Activated CD8-positive, alpha-beta memory T cell treated with anti-CD3 and anti-CD28 coated beads, Interleukin-2, amount 10 ng/mL, durations not matched to agents 7 days and 5 days (primary cell): ENCODE measurements around the gene SLC25A13. TPM values are rescaled to one million over a fixed set of nuclear protein-coding genes. Genes with fewer than 3 reads are reported as not detected.

Experiments used
- ATAC-seq: fragments of 150-1000 bp; cut with Tn5 transposase; one replicate; pipeline ENCODE4 v1.10.0; 2021; ENCODE audit warnings: moderate library complexity
- CTCF ChIA-PET: fragments of 350-600 bp; sonication (Branson Sonifier 250); formaldehyde crosslinking; loops from one replicate; lab custom pipeline; 2021; ENCODE audit warnings: antibody characterized with exemption; lab: Charles Lee
- DNase-seq: peaks from one replicate; pipeline ENCODE4 v3.0.0-alpha.2; 2020
- H3K27ac Mint-ChIP-seq: one replicate; pipeline ENCODE4 v1.8.0; 2021; ENCODE audit warnings: mild to moderate bottlenecking, mixed read lengths
- H3K27me3 Mint-ChIP-seq: one replicate; pipeline ENCODE4 v1.8.0; 2021; ENCODE audit warnings: mixed read lengths
- H3K36me3 Mint-ChIP-seq: one replicate; pipeline ENCODE4 v1.8.0; 2021; ENCODE audit warnings: mild to moderate bottlenecking, mixed read lengths
- H3K4me1 Mint-ChIP-seq: one replicate; pipeline ENCODE4 v1.8.0; 2021; ENCODE audit warnings: mixed read lengths
- H3K4me3 Mint-ChIP-seq: one replicate; pipeline ENCODE4 v1.8.0; 2021; ENCODE audit warnings: mild to moderate bottlenecking, moderate library complexity, mixed read lengths
- H3K9me3 Mint-ChIP-seq: one replicate; pipeline ENCODE4 v1.8.0; 2022; ENCODE audit warnings: low read depth, mixed read lengths
- total RNA-seq, 2 experiments: library from RNA; stranded (reverse); gene quantifications; one replicate each; pipeline ENCODE4 v1.2.3, GENCODE V29; 2021

SLC25A13 gene
- total RNA-seq, 2 experiments from 2014 or later: 7.9 to 10.4 TPM

GRCh38 chr7:96188591-96188991, 133.3 kb downstream of the SLC25A13 start:
- no peak overlapping the region for H3K27ac Mint-ChIP-seq
- no peaks in the 10 kb centered on the region for H3K9me3 Mint-ChIP-seq
- peaks cover 12% of the 10 kb centered on the region for H3K36me3 Mint-ChIP-seq
- DNase-seq (no peak), ATAC-seq (no peak)
- no peaks in the 10 kb centered on the region for H3K27me3 Mint-ChIP-seq
- H3K4me1 Mint-ChIP-seq: no peaks in the 10 kb centered on the region
- CTCF ChIA-PET: no interaction called here
- no peak overlapping the region for H3K4me3 Mint-ChIP-seq

GRCh38 chr7:96188174-96188581, 133.7 kb downstream of the SLC25A13 start:
- Mint-ChIP-seq H3K36me3 (peaks cover 12% of the 10 kb centered on the region), H3K9me3 (no peaks in the 10 kb centered on the region), H3K27me3 (no peaks in the 10 kb centered on the region), H3K4me1 (no peaks in the 10 kb centered on the region), H3K27ac (no peak overlapping the region), H3K4me3 (no peak overlapping the region)
- no peak for ATAC-seq
- DNase-seq: no peak
- CTCF ChIA-PET: no interaction called here

- Mint-ChIP-seq H3K9me3 (no peaks in the 10 kb centered on the region), H3K27ac (no peak overlapping the region), H3K4me1 (no peaks in the 10 kb centered on the region), H3K27me3 (no peaks in the 10 kb centered on the region), H3K36me3 (peaks cover 12% of the 10 kb centered on the region), H3K4me3 (no peak overlapping the region)
- no peak for DNase-seq
- CTCF ChIA-PET: no interaction called here
- no peak for ATAC-seq
Observed at GRCh38 chr7:96187735-96188134, 134.2 kb downstream of the SLC25A13 start.

GRCh38 chr7:96184783-96185182, 137.1 kb downstream of the SLC25A13 start:
- no peak for ATAC-seq
- no peaks in the 10 kb centered on the region for H3K4me1 Mint-ChIP-seq
- DNase-seq: no peak
- H3K27me3 Mint-ChIP-seq: no peaks in the 10 kb centered on the region
- H3K4me3 Mint-ChIP-seq: no peak overlapping the region
- H3K27ac Mint-ChIP-seq: no peak overlapping the region
- peaks cover 5% of the 10 kb centered on the region for H3K36me3 Mint-ChIP-seq
- H3K9me3 Mint-ChIP-seq: no peaks in the 10 kb centered on the region
- CTCF ChIA-PET: no interaction called here

DNA sequence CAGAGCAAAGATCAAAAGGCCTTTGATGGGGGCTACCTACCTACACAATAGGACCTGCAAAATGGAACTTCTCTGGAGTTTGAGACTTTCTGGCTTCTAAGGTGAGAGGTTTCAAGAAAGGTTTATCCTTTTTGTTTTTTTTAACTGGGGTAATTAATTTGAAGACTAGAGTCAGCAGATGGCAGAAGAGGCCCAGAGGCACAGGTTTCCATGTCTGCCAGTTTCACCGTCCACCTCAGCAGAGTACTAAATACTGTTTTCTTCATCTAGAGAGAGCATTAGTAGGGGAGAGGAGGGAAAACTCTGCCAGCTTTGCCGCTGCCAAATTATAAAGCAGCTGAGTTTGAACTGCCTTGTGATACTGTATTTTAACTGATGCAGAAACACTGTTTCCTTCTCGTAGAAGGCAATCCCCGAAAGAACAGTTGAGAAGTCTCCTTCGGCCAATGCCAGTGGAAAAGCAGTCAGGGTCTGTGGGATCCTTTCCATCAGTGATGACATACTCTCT, 138.7 kb downstream of the SLC25A13 start:
- no peak overlapping the region for H3K27ac Mint-ChIP-seq
- CTCF ChIA-PET: no interaction called here
- no peaks in the 10 kb centered on the region for H3K27me3 Mint-ChIP-seq
- peaks cover 2% of the 10 kb centered on the region for H3K36me3 Mint-ChIP-seq
- no peaks in the 10 kb centered on the region for H3K9me3 Mint-ChIP-seq
- DNase-seq (no peak), ATAC-seq (no peak)
- no peak overlapping the region for H3K4me3 Mint-ChIP-seq
- no peaks in the 10 kb centered on the region for H3K4me1 Mint-ChIP-seq

GRCh38 chr7:96182424-96183158, 139.3 kb downstream of the SLC25A13 start:
- peaks cover 2% of the 10 kb centered on the region for H3K36me3 Mint-ChIP-seq
- H3K27me3 Mint-ChIP-seq: no peaks in the 10 kb centered on the region
- no peaks in the 10 kb centered on the region for H3K4me1 Mint-ChIP-seq
- ATAC-seq: no peak
- DNase-seq: no peak
- H3K4me3 Mint-ChIP-seq: no peak overlapping the region
- H3K9me3 Mint-ChIP-seq: no peaks in the 10 kb centered on the region
- H3K27ac Mint-ChIP-seq: no peak overlapping the region
- CTCF ChIA-PET: no interaction called here

DNA sequence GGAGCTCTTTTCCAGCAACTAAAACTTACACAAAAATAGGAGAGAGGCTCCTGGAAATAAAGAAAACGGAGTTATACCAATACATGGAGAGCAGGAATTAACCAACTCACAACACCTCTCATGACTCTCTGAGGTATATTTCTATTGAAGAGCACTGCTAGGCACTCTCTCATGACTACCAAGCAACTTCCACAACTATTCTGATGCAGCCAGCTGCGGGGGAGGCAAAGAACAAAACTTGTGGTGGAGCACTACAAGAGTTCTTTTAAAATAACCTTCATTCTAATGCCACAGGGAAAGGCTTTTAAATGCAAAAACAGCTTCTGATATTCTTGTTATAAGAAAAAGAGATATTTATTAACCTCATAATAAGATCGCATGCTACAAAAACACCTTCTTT, 140.7 kb downstream of the SLC25A13 start:
- CTCF ChIA-PET: no interaction called here
- peaks cover 2% of the 10 kb centered on the region for H3K36me3 Mint-ChIP-seq
- DNase-seq (no peak), ATAC-seq (no peak)
- H3K4me1 Mint-ChIP-seq: no peaks in the 10 kb centered on the region
- H3K4me3 Mint-ChIP-seq: no peak overlapping the region
- H3K9me3 Mint-ChIP-seq: no peaks in the 10 kb centered on the region
- no peaks in the 10 kb centered on the region for H3K27me3 Mint-ChIP-seq
- H3K27ac Mint-ChIP-seq: no peak overlapping the region

GRCh38 chr7:96179837-96180236, 142.1 kb downstream of the SLC25A13 start:
- ATAC-seq: no peak
- Mint-ChIP-seq H3K9me3 (no peaks in the 10 kb centered on the region), H3K4me3 (no peak overlapping the region), H3K27me3 (no peaks in the 10 kb centered on the region), H3K36me3 (peaks cover 2% of the 10 kb centered on the region), H3K27ac (no peak overlapping the region), H3K4me1 (no peaks in the 10 kb centered on the region)
- DNase-seq: no peak
- CTCF ChIA-PET: no interaction called here

DNA sequence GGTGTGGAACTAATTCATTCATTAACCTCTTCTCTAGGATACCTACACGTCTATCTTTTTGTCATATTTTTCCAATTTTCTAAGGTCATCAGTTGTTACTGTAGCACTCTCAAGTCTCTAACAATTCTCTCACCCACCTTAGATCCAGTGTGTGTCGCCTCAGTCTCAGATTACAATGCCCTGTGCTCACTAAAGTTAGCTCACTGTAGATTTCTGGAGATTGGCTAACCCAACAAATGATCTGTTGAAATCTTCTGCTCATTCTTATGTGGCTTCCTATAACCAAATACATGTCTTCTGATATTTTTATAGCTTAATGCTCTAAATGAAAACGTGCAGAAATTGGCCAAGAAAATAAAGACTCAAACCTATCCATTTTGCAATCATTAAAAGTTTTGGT, 142.6 kb downstream of the SLC25A13 start:
- no peak for ATAC-seq
- CTCF ChIA-PET: no interaction called here
- H3K27me3 Mint-ChIP-seq: no peaks in the 10 kb centered on the region
- H3K27ac Mint-ChIP-seq: no peak overlapping the region
- no peak overlapping the region for H3K4me3 Mint-ChIP-seq
- H3K36me3 Mint-ChIP-seq: peaks cover 2% of the 10 kb centered on the region
- H3K9me3 Mint-ChIP-seq: no peaks in the 10 kb centered on the region
- H3K4me1 Mint-ChIP-seq: no peaks in the 10 kb centered on the region
- no peak for DNase-seq

DNA sequence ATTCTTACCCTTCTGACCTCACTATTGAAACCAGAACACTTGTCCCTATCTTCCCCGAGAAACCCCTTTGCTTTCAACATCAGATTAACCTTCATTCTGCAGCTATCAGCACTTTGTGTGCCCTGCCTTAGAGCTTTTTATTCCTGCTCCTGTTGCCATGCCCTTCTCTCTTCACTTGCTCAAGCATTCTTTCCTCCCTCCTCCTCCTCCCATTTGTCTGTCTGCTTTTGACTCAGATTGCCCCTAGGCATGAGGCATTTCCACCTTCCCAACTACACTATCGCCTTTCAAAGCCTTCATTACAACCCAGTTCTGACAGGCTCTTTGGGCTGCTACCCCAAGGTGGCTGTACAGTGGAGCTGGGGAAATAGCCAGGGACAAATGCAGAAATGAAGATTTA, 143.3 kb downstream of the SLC25A13 start:
- CTCF ChIA-PET: no interaction called here
- ATAC-seq: no peak
- H3K4me3 Mint-ChIP-seq: no peak overlapping the region

GRCh38 chr7:96177353-96177752, 144.5 kb downstream of the SLC25A13 start:
- no peaks in the 10 kb centered on the region for H3K27me3 Mint-ChIP-seq
- H3K4me1 Mint-ChIP-seq: no peaks in the 10 kb centered on the region
- H3K9me3 Mint-ChIP-seq: no peaks in the 10 kb centered on the region
- CTCF ChIA-PET: no interaction called here
- DNase-seq (no peak), ATAC-seq (no peak)
- no peaks in the 10 kb centered on the region for H3K36me3 Mint-ChIP-seq
- H3K4me3 Mint-ChIP-seq: no peak overlapping the region
- no peak overlapping the region for H3K27ac Mint-ChIP-seq

More for the DNA sequence above, 143.3 kb downstream of the SLC25A13 start:
- peaks cover 2% of the 10 kb centered on the region for H3K36me3 Mint-ChIP-seq
- H3K4me1 Mint-ChIP-seq: no peaks in the 10 kb centered on the region
- no peaks in the 10 kb centered on the region for H3K9me3 Mint-ChIP-seq
- DNase-seq: no peak
- H3K27me3 Mint-ChIP-seq: no peaks in the 10 kb centered on the region
- H3K27ac Mint-ChIP-seq: no peak overlapping the region

GRCh38 chr7:96174812-96175211, 147.1 kb downstream of the SLC25A13 start:
- no peak overlapping the region for H3K27ac Mint-ChIP-seq

DNA sequence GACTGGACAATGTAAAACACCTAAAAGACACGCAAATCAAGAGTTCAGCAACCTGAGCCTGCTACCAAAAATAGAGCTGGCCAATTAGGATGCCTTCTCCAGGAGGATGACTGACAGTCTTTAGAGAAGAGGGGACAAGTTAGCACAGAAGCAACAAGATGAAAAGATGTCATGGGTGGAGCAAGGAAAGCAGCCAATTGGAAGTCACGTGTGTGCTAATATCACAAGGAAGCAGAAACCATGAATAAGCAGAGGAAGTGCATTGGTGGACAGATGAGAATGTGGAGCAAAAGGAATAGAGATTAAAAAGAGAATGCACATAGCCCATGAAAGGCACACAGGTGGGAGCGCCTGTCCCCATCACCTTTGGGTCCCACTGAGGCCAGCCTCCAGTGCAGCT, 148.1 kb downstream of the SLC25A13 start:
- H3K9me3 Mint-ChIP-seq: no peaks in the 10 kb centered on the region
- H3K27ac Mint-ChIP-seq: no peak overlapping the region
- DNase-seq: no peak
- CTCF ChIA-PET: no interaction called here
- no peaks in the 10 kb centered on the region for H3K36me3 Mint-ChIP-seq
- H3K4me3 Mint-ChIP-seq: no peak overlapping the region
- no peak for ATAC-seq
- no peaks in the 10 kb centered on the region for H3K27me3 Mint-ChIP-seq
- H3K4me1 Mint-ChIP-seq: no peaks in the 10 kb centered on the region

More at GRCh38 chr7:96174812-96175211, 147.1 kb downstream of the SLC25A13 start:
- H3K9me3 Mint-ChIP-seq: no peaks in the 10 kb centered on the region
- no peaks in the 10 kb centered on the region for H3K4me1 Mint-ChIP-seq
- no peak overlapping the region for H3K4me3 Mint-ChIP-seq
- H3K36me3 Mint-ChIP-seq: no peaks in the 10 kb centered on the region
- no peak for ATAC-seq
- CTCF ChIA-PET: no interaction called here
- no peak for DNase-seq
- H3K27me3 Mint-ChIP-seq: no peaks in the 10 kb centered on the region

DNA sequence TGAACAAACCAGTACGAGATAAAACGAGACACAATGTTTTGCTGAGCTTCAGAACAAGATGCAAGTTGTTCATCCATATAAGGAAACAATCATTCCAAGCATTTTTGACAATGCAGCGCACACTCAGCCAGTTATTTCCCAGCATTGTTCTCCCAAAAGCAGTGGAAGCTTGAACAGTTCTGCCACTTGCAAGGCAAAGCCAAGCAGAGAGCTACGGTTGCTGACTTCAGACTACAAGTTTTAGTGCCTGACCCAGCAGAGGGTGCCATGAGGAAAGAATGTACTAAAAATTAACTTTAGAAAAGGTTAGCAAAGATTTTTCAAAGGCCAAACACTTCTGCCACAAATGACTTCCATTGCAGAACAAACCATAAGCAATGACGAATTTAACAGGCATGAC, 152.5 kb downstream of the SLC25A13 start:
- ATAC-seq (no peak), DNase-seq (no peak)
- CTCF ChIA-PET: no interaction called here
- Mint-ChIP-seq H3K27ac (no peak overlapping the region), H3K27me3 (no peaks in the 10 kb centered on the region), H3K4me1 (no peaks in the 10 kb centered on the region), H3K9me3 (no peaks in the 10 kb centered on the region), H3K36me3 (peaks cover 5% of the 10 kb centered on the region), H3K4me3 (no peak overlapping the region)
